ENCODE data around the gene EIF1AD.

The EIF1AD gene

DNA sequence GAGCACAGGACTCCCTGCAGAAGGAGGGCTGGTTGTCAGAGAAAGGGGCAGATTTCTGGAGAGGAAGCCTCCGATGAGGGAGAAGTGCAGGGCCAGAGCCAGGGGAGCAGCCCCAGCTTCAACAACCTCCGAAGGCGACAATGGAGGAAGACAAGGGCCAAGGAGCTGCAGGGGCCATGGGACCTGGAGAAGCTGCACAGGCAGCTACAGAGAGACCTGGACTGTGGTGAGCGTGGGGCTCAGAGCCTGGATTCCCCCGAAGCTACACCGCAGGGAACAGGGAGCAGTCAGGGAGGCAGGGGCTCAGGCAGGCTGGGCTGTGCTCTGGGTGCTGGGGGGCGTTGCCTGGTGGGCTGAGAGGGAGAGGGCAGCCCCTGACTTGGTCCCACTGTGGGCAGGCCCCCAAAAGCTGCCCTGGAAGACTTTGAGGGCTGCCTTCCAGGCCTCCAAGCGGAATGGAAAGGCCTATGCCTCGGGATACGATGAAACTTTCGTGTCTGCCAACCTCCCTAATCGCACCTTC is 54.3 kb downstream of the EIF1AD start:
- TF ChIP-seq, protein P1, sequence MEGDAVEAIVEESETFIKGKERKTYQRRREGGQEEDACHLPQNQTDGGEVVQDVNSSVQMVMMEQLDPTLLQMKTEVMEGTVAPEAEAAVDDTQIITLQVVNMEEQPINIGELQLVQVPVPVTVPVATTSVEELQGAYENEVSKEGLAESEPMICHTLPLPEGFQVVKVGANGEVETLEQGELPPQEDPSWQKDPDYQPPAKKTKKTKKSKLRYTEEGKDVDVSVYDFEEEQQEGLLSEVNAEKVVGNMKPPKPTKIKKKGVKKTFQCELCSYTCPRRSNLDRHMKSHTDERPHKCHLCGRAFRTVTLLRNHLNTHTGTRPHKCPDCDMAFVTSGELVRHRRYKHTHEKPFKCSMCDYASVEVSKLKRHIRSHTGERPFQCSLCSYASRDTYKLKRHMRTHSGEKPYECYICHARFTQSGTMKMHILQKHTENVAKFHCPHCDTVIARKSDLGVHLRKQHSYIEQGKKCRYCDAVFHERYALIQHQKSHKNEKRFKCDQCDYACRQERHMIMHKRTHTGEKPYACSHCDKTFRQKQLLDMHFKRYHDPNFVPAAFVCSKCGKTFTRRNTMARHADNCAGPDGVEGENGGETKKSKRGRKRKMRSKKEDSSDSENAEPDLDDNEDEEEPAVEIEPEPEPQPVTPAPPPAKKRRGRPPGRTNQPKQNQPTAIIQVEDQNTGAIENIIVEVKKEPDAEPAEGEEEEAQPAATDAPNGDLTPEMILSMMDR (IDR thresholded peaks at IDR 0.05; ENCODE audit: insufficient read depth, low read length, poor library complexity, severe bottlenecking) = no peak
- H3K36me3 ChIP-seq (ENCODE audit: control insufficient read depth, insufficient read depth, low read length) = no peaks in the 10 kb centered on the region
- H3K4me3 ChIP-seq (replicated peaks; ENCODE audit: low read depth, low read length) = no peak overlapping the region
- no peak for DNase-seq (ENCODE audit: extremely low read depth, insufficient read length)
- H3K27me3 ChIP-seq (replicated peaks; ENCODE audit: control insufficient read depth, insufficient read depth, low read length) = no peaks in the 10 kb centered on the region

GRCh38 chr11:65947133-65947532 is 54.8 kb downstream of the EIF1AD start:
- Histone ChIP-seq H3K4me3 (replicated peaks; ENCODE audit: low read depth, low read length) (no peak overlapping the region), H3K36me3 (ENCODE audit: control insufficient read depth, insufficient read depth, low read length) (no peaks in the 10 kb centered on the region), H3K27me3 (replicated peaks; ENCODE audit: control insufficient read depth, insufficient read depth, low read length) (no peaks in the 10 kb centered on the region)
- TF ChIP-seq, protein P1 (IDR thresholded peaks at IDR 0.05; ENCODE audit: insufficient read depth, low read length, poor library complexity, severe bottlenecking) = no peak
- DNase-seq (ENCODE audit: extremely low read depth, insufficient read length) = no peak

DNA sequence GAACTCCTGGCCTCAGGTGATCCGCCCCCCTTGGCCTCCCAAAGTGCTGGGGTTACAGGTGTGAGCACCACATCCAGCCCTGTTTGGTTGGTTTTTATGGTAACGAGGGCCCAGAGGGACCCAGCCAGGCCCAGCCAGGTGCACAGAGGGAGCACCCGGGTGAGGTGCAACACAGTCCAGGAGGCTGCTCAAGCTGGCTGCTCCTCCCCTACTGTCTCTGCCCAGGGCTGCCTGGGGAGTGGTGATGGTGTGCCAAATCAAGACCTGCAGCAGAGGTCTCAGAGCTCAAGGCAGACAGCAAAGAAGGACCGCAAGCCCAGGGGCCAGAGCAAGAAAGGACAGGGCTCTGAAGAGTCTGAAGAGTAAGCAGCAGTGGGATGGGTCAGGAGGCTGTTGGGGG is 55.3 kb downstream of the EIF1AD start:
- no peak for DNase-seq (ENCODE audit: extremely low read depth, insufficient read length)
- TF ChIP-seq, protein P1 (IDR thresholded peaks at IDR 0.05; ENCODE audit: insufficient read depth, low read length, poor library complexity, severe bottlenecking) = no peak
- no peak overlapping the region for H3K4me3 ChIP-seq (replicated peaks; ENCODE audit: low read depth, low read length)
- H3K27me3 ChIP-seq (replicated peaks; ENCODE audit: control insufficient read depth, insufficient read depth, low read length) = no peaks in the 10 kb centered on the region
- H3K36me3 ChIP-seq (ENCODE audit: control insufficient read depth, insufficient read depth, low read length) = no peaks in the 10 kb centered on the region
